ENCODE measurements around the gene LAMA5. TPM values are rescaled to one million over a fixed set of nuclear protein-coding genes. Genes with fewer than 3 reads are reported as not detected.

The LAMA5 gene
- total RNA-seq, 1 experiment from 2014 or later: 321 TPM

DNA sequence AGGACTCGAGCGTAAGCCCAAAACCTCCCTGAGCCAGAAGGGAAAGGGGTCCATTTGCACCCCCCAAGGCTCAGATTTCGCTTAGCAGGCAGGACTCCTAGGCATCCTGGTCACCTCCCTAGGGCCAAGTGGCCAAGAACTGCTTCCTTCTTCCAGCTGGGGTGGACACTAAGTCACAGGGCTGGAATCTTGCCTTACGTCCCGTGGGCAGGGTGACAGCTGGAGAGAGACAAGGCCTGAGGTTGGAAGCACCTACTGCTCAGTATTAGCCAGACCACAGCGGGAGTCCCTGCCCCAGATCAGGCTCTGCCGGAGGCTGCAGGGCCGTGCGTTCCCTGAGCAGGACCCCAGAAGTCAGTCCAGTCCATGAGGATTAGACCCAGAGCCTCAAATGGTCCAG is 19.7 kb downstream of the LAMA5 start:
- no peak overlapping the region; the same call in 1 of the 2 replicates for H3K27ac ChIP-seq (ENCODE audit: low read depth, low read length)
- H4K20me1 ChIP-seq (ENCODE audit: insufficient read depth): no peaks in the 10 kb centered on the region
- H3K9ac ChIP-seq (ENCODE audit: low read length): no peak overlapping the region
- H3K4me2 ChIP-seq (ENCODE audit: low read length): no peak overlapping the region
- H3K4me1 ChIP-seq (ENCODE audit: control insufficient read depth in 1 of 2, insufficient read depth in 2 of 2, low read length in 2 of 2): peaks cover 20 to 28% of the 10 kb centered on the region in 2 experiments
- no peak overlapping the region for H3K4me3 ChIP-seq (replicated peaks in 1 of 2; ENCODE audit: low read depth in 1 of 2, low read length in 2 of 2)
- no peaks in the 10 kb centered on the region for H3K27me3 ChIP-seq (ENCODE audit: insufficient read depth, low read length)
- POLR2A ChIA-PET: no interaction called here
- peaks cover 13 to 40% of the 10 kb centered on the region in 2 experiments; a peak in 3 of 4 replicates for H3K36me3 ChIP-seq (ENCODE audit: control insufficient read depth in 1 of 2, insufficient read depth in 2 of 2, low read length in 2 of 2)
- RAD21 ChIA-PET (ENCODE audit: low non-redundant PET in 1 of 2, low total read pairs in 2 of 2, uncharacterized antibody in 2 of 2, unreplicated experiment in 2 of 2): no interaction called here
- H2AFZ ChIP-seq (ENCODE audit: low read depth, low read length, poor library complexity, severe bottlenecking): no peak overlapping the region
- intact Hi-C loops (cut with micrococcal nuclease): no loop called here
- CTCF ChIA-PET: no interaction called here
- H3K79me2 ChIP-seq (ENCODE audit: insufficient read depth, low read length): peaks cover 4% of the 10 kb centered on the region; the same call in 1 of the 2 replicates
- TF ChIP-seq, protein P1, sequence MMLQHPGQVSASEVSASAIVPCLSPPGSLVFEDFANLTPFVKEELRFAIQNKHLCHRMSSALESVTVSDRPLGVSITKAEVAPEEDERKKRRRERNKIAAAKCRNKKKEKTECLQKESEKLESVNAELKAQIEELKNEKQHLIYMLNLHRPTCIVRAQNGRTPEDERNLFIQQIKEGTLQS (IDR thresholded peaks at IDR 0.05): no peak
- TF ChIP-seq, protein P2, sequence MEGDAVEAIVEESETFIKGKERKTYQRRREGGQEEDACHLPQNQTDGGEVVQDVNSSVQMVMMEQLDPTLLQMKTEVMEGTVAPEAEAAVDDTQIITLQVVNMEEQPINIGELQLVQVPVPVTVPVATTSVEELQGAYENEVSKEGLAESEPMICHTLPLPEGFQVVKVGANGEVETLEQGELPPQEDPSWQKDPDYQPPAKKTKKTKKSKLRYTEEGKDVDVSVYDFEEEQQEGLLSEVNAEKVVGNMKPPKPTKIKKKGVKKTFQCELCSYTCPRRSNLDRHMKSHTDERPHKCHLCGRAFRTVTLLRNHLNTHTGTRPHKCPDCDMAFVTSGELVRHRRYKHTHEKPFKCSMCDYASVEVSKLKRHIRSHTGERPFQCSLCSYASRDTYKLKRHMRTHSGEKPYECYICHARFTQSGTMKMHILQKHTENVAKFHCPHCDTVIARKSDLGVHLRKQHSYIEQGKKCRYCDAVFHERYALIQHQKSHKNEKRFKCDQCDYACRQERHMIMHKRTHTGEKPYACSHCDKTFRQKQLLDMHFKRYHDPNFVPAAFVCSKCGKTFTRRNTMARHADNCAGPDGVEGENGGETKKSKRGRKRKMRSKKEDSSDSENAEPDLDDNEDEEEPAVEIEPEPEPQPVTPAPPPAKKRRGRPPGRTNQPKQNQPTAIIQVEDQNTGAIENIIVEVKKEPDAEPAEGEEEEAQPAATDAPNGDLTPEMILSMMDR (IDR thresholded peaks at IDR 0.05 in 2 of 3, conservative IDR thresholded peaks at IDR 0.05 in 1 of 3; ENCODE audit: borderline replicate concordance in 1 of 3, insufficient read depth in 1 of 3, low read depth in 2 of 3, low read length in 2 of 3): no peak
- TF ChIP-seq EZH2phosphoT487 (IDR thresholded peaks at IDR 0.05; ENCODE audit: borderline replicate concordance) (no peak), FOSL1 (IDR thresholded peaks at IDR 0.05; ENCODE audit: low read depth) (no peak), ZNF274 (IDR thresholded peaks at IDR 0.05; ENCODE audit: low read depth, low read length) (no peak), EGR1 (IDR thresholded peaks at IDR 0.05; ENCODE audit: low read depth) (no peak), JUND (IDR thresholded peaks at IDR 0.05) (no peak)
- BruUV-seq (replicated peaks): no TSS peak
- no peaks in the 10 kb centered on the region for H3K9me3 ChIP-seq (ENCODE audit: control insufficient read depth in 1 of 2, insufficient read depth in 1 of 2, low read depth in 1 of 2, low read length in 2 of 2)
- DNase-seq (ENCODE audit: low read depth, low spot score) (no peak), ATAC-seq (no peak)
- no peaks in the 10 kb centered on the region for H3K9me2 ChIP-seq (ENCODE audit: insufficient read depth)

GRCh38 chr20:62347151-62347404 is 20.0 kb downstream of the LAMA5 start:
- H3K4me2 ChIP-seq (ENCODE audit: low read length): no peak overlapping the region
- H3K36me3 ChIP-seq (ENCODE audit: control insufficient read depth in 1 of 2, insufficient read depth in 2 of 2, low read length in 2 of 2): peaks cover 12 to 38% of the 10 kb centered on the region in 2 experiments; a peak in 3 of 4 replicates
- no peak overlapping the region for H3K4me3 ChIP-seq (replicated peaks in 1 of 2; ENCODE audit: low read depth in 1 of 2, low read length in 2 of 2)
- H4K20me1 ChIP-seq (ENCODE audit: insufficient read depth): no peaks in the 10 kb centered on the region
- H3K4me1 ChIP-seq (ENCODE audit: control insufficient read depth in 1 of 2, insufficient read depth in 2 of 2, low read length in 2 of 2): peaks cover 20 to 25% of the 10 kb centered on the region in 2 experiments
- DNase-seq (ENCODE audit: low read depth, low spot score) (no peak), ATAC-seq (no peak)
- peaks cover under 1% of the 10 kb centered on the region; the same call in 1 of the 2 replicates for H3K79me2 ChIP-seq (ENCODE audit: insufficient read depth, low read length)
- CTCF ChIA-PET: no interaction called here
- intact Hi-C loops (cut with micrococcal nuclease): no loop called here
- H3K9ac ChIP-seq (ENCODE audit: low read length): no peak overlapping the region
- POLR2A ChIA-PET: no interaction called here
- no peaks in the 10 kb centered on the region for H3K9me3 ChIP-seq (ENCODE audit: control insufficient read depth in 1 of 2, insufficient read depth in 1 of 2, low read depth in 1 of 2, low read length in 2 of 2)
- no peaks in the 10 kb centered on the region for H3K27me3 ChIP-seq (ENCODE audit: insufficient read depth, low read length)
- H2AFZ ChIP-seq (ENCODE audit: low read depth, low read length, poor library complexity, severe bottlenecking): no peak overlapping the region
- H3K9me2 ChIP-seq (ENCODE audit: insufficient read depth): no peaks in the 10 kb centered on the region
- RAD21 ChIA-PET (ENCODE audit: low non-redundant PET in 1 of 2, low total read pairs in 2 of 2, uncharacterized antibody in 2 of 2, unreplicated experiment in 2 of 2): no interaction called here
- BruUV-seq (replicated peaks): no TSS peak
- H3K27ac ChIP-seq (ENCODE audit: low read depth, low read length): no peak overlapping the region; the same call in 1 of the 2 replicates
- TF ChIP-seq ZNF274 (IDR thresholded peaks at IDR 0.05; ENCODE audit: low read depth, low read length): no peak
- no peak for TF ChIP-seq ZFX (IDR thresholded peaks at IDR 0.05)
- TF ChIP-seq SRF (IDR thresholded peaks at IDR 0.05; ENCODE audit: low read depth): no peak
- TF ChIP-seq, protein P1 (IDR thresholded peaks at IDR 0.05): no peak
- TF ChIP-seq JUND (IDR thresholded peaks at IDR 0.05): no peak
- no peak for TF ChIP-seq EZH2 (IDR thresholded peaks at IDR 0.05)
- TF ChIP-seq, protein P3, sequence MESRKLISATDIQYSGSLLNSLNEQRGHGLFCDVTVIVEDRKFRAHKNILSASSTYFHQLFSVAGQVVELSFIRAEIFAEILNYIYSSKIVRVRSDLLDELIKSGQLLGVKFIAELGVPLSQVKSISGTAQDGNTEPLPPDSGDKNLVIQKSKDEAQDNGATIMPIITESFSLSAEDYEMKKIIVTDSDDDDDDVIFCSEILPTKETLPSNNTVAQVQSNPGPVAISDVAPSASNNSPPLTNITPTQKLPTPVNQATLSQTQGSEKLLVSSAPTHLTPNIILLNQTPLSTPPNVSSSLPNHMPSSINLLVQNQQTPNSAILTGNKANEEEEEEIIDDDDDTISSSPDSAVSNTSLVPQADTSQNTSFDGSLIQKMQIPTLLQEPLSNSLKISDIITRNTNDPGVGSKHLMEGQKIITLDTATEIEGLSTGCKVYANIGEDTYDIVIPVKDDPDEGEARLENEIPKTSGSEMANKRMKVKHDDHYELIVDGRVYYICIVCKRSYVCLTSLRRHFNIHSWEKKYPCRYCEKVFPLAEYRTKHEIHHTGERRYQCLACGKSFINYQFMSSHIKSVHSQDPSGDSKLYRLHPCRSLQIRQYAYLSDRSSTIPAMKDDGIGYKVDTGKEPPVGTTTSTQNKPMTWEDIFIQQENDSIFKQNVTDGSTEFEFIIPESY (IDR thresholded peaks at IDR 0.05; ENCODE audit: extremely low read depth, insufficient replicate concordance, low read length): no peak
- TF ChIP-seq CEBPB (IDR thresholded peaks at IDR 0.05; ENCODE audit: low read depth): no peak
- no peak for TF ChIP-seq CBX3 (IDR thresholded peaks at IDR 0.05; ENCODE audit: low read depth)
- TF ChIP-seq, protein P2 (IDR thresholded peaks at IDR 0.05 in 2 of 3, conservative IDR thresholded peaks at IDR 0.05 in 1 of 3; ENCODE audit: borderline replicate concordance in 1 of 3, insufficient read depth in 1 of 3, low read depth in 2 of 3, low read length in 2 of 3): no peak
- no peak for TF ChIP-seq EZH2phosphoT487 (IDR thresholded peaks at IDR 0.05; ENCODE audit: borderline replicate concordance)
- TF ChIP-seq ELF1 (IDR thresholded peaks at IDR 0.05; ENCODE audit: borderline replicate concordance, low read depth): no peak
